GM21360 (cell line): ENCODE measurements around the gene HMBS.

Source experiments
- ATAC-seq: cut with Tn5 transposase; IDR thresholded peaks from one replicate; pipeline ENCODE4 v1.9.1; 2021; ENCODE audit warnings: mild to moderate bottlenecking, moderate library complexity; ENCODE audit not compliant: unreplicated experiment

Gene HMBS

DNA sequence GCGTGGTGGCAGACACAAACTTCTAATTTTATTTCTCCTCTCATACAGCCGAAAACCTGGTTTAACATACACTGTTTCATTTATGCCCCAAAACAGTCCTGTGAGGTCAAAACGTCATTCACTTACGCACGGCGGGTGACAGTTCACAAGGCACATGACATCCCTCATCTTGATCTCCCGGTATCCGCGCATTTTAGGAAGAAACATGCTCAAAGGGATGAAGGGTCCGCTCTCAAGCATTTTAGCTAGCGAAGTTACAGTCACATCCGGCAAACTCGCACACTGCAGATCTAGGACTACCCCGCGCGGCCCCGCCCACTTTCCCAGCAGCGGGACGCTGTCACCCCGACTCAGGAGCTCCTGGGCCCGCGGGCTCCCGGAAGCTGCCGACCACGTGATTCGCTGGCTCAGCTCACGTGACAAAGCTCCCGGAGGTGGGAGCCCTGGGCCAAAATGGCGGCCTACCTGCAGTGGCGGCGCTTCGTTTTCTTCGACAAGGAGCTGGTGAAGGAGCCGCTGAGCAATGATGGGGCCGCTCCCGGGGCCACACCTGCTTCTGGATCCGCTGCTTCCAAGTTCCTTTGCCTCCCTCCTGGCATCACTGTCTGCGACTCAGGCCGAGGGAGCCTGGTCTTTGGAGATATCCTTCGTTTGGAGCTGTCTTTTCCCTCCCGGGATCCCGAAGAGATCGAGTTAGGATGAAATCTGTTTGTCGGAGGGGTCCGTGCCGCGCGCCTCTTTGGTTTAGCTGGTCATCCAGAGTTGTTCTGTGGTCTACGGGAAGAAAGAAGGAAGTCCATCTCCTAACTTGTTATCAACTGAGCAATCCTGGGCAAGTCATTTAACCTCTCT, 17.1 kb upstream of the HMBS start, which contains the start of gene VPS11:
VPS11 (plus strand) TSS at position 448 of the 852 bp plus-strand sequence; CDS start at position 454, 6 bp downstream.
- ATAC-seq = peak; percentile 87

DNA sequence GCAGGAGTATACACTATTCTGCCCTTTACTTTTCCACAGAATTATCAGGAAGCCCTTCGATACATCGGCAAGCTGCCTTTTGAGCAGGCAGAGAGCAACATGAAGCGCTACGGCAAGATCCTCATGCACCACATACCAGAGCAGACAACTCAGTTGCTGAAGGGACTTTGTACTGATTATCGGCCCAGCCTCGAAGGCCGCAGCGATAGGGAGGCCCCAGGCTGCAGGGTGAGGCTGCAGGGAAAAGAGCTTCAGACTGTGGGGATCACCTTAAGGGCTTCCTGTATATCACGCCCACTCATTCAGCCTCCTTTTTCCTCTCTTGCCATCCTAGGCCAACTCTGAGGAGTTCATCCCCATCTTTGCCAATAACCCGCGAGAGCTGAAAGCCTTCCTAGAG, 6.8 kb upstream of the HMBS start:
- ATAC-seq = no peak

- ATAC-seq = no peak
Observed at GRCh38 chr11:119078675-119079420, 5.8 kb upstream of the HMBS start.

DNA sequence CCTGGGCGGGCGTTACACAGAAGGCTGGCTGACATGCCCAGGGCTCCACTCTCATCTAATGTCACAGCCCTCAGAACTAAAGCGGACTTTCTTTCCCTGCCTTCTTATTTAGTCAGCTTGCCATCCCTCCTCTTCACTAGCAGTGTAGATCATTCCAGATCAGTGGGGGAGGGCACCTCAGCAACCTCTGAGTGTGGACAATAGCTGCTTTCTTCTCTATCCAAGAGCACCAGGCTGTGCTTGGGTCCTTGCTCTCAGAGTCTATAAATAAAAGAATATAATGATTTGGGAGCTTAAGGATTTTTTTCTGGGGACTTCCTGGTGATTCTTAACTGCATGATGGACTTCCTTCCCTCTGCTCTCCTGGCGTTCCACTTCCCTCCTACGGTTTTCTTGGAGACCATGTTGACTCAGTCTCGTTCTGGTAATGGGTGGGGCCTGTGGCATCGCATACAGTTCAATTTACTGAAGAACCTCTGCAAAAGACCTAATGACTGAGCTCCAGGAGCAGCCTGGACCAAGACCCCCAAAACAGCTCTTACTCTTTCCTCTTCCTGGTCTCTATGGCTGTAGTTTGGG, 2.9 kb upstream of the HMBS start:
- ATAC-seq = no peak

GRCh38 chr11:119085437-119085847, 761 bp downstream of the HMBS start:
- ATAC-seq = no peak

GRCh38 chr11:119087123-119087522, 2.4 kb downstream of the HMBS start:
- no peak for ATAC-seq

GRCh38 chr11:119087747-119088241, 3.1 kb downstream of the HMBS start:
- ATAC-seq = no peak

DNA sequence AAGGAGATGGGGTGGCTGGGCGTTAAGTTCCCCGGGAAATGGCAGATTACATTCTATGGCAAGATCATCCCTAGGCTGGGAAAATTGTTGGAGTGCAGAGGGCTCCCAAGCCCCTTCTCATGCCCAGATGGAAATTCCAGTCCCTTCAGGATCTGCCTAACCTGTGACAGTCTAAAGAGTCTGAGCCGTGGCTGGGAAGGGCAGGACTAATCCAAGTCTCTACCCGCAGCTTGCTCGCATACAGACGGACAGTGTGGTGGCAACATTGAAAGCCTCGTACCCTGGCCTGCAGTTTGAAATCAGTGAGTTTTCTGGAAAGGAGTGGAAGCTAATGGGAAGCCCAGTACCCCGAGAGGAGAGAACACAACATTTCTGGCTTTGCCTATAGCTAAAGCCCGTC, 3.7 kb downstream of the HMBS start:
- no peak for ATAC-seq

- no peak for ATAC-seq
Observed at GRCh38 chr11:119089319-119089718, 4.6 kb downstream of the HMBS start.

DNA sequence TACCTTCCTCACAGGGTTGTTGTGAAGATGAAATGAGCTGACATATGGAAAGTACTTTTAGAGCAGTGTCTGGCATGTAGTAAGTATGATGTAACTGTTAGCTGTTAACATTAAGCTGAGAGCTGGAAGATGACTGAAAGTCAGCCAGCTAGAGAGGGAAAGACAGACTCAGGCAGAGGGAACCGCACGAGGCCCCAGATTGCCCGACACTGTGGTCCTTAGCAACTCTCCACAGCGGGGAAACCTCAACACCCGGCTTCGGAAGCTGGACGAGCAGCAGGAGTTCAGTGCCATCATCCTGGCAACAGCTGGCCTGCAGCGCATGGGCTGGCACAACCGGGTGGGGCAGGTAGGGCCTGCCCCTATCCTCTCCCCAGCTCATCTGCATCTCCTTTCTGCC, 6.5 kb downstream of the HMBS start:
- ATAC-seq = no peak

GRCh38 chr11:119091966-119092879, 7.5 kb downstream of the HMBS start:
- ATAC-seq = no peak

GRCh38 chr11:119092880-119093842, 8.5 kb downstream of the HMBS start:
- no peak for ATAC-seq

DNA sequence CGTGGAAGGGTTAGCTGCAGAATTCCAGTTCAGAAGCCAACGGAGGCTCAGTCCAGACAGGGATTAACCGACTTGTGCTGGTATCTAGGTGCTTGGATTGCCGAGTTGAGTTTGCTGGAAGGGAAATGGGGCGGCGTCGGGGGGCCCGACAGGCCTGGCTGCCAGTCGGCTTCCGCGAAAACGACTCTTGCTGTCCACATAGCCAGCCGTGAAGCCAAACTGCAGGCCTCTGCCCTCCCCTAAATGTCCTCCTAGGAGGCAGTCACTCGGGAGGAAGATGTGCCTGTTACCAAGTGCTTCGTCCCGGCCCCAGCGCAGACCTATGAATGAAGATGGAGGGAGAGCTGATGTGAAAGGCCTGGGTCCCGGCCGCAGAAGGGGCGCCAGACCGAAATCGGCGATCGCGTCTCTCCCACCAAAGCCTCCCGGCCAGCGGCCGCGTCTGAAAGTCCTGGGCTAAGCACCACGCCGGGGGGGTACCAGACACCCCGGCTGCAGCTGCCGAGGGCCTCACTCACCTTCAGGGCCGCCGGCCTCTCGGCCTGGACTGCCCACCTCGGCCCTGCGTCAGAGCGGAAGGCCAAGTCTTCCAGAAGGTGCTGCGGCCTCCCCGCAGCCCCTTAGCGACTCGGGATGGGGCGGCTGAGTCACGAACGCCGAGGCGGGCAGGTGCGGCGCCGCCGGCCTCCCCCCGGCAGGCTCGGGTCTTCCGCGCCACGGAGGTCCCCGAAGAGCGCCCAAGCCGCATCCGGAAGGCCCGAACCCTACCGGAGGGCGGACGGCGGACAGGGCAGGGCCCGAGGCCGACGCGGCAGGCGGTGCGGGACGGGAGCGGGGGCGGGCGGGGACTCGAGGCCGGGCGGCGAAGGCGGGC, 9.5 kb downstream of the HMBS start:
- ATAC-seq = peak; percentile 15

DNA sequence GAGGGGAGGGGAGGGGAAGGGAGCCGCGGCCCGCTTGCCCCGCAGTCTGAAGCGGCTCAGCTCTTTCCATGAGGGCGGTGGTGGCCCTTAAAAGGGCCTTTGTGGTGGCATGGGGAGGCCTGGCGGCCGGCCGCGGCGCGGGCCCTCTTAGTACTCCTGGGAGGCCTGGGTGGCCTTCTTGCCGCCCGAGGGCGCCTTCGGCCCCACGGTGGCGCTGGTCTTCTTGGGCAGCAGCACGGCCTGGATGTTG, 10.1 kb downstream of the HMBS start:
- peak; percentile 31 for ATAC-seq

DNA sequence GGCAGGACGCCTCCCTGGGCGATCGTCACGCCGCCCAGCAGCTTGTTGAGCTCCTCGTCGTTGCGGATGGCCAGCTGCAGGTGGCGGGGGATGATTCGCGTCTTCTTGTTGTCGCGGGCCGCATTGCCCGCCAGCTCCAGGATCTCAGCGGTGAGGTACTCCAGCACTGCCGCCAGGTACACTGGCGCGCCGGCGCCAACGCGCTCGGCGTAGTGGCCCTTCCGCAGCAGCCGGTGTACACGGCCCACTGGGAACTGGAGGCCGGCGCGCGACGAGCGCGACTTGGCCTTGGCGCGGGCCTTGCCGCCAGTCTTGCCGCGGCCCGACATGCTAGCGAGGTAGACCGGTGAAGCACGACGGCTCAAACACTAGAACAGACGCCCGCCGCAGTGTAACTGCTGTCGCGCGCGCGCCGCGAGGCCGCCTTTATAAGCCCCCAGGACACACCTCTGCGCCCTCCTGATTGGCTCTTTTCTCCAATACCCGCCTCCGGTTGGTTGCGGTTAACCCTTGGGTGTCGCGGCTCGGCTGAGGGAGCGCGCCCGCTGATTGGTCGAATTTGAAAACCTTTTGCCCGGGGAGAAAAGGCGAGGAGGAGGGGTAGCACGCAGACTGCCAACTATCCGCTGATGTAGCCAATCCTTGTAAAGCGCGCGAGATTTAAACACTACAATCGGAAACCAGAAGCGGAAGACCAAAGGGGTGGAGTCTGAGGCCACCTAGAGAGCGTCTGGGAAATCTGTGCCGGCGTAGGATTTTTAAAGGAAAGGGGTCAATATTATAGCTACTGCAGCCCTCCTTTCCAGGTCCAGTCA, 10.6 kb downstream of the HMBS start:
- peak; percentile 69 for ATAC-seq

- no peak for ATAC-seq
Observed at GRCh38 chr11:119099711-119100110, 15.0 kb downstream of the HMBS start.

DNA sequence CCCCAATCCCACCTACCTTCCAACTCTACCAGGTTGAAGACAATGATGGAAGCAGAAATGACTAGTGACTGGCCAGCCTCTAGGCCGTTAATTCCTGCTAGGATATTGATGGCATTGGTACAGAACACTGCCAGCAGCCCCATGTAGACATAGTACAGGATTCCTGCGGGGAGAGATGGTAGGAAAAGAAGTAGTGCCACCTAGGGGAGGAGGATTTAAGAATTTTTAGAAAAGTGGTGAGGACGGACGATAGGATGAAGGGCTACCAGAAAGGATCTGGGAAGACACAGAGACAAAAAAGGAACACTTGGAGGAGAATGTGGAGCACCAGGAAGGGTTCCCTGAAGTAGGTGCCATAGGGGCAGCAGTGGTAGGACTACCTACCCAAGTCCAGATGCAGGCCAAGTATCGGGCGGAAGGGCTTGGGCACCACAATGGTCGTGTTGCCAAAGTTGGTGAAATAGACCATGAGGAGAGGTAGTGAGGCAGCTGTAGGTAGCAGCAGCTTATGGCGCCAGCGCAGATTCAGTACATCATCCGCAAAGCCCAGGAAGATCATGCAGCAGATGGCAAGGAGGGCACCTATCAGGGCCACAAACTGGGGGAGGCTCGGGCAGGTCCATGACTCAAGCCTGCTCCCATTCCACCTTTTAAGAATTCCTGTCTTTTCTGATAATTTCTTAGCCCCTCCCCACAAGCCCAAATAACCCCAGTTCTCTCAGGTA, 15.7 kb downstream of the HMBS start:
- ATAC-seq = no peak
